ENCODE data around the gene TTN. TPM values are rescaled to one million over a fixed set of nuclear protein-coding genes. Genes with fewer than 3 reads are reported as not detected.

Gene TTN
- polyA plus RNA-seq, 3 donors, result under 0.01 to 0.12 (median 0.08) TPM

GRCh38 chr2:178732913-178733312 is 74.3 kb downstream of the TTN start:
- Histone ChIP-seq H2AFZ (ENCODE audit: insufficient read depth, low read depth, low read length, poor library complexity, severe bottlenecking) (no peak overlapping the region), H3K79me2 (ENCODE audit: insufficient read depth, low read length) (no peaks in the 10 kb centered on the region), H3K9ac (ENCODE audit: insufficient read depth, low read length, poor library complexity, severe bottlenecking) (no peak overlapping the region), H3K4me2 (replicated peaks; ENCODE audit: extremely low read depth, low read length, poor library complexity, severe bottlenecking) (no peak overlapping the region), H3K9me3 (replicated peaks in 1 of 2; ENCODE audit: control insufficient read depth in 1 of 2, insufficient read depth in 1 of 2, low read length in 2 of 2) (no peaks in the 10 kb centered on the region), H3K36me3 (replicated peaks in 1 of 2; ENCODE audit: control insufficient read depth in 1 of 2, insufficient read depth in 2 of 2, low read length in 2 of 2) (no peaks in the 10 kb centered on the region), H4K20me1 (ENCODE audit: insufficient read depth, low read length) (no peaks in the 10 kb centered on the region), H3K4me3 (replicated peaks in 1 of 3; ENCODE audit: low read depth in 2 of 3, low read length in 3 of 3) (no peak overlapping the region), H3K4me1 (ENCODE audit: control insufficient read depth in 1 of 2, insufficient read depth in 2 of 2, low read length in 2 of 2) (no peaks in the 10 kb centered on the region), H3K27me3 (ENCODE audit: control insufficient read depth in 2 of 2, insufficient read depth in 2 of 2, low read length in 2 of 2) (no peaks in the 10 kb centered on the region), H3K27ac (ENCODE audit: low read depth in 1 of 2, low read length in 2 of 2) (no peak overlapping the region)
- no peak for TF ChIP-seq CTCF (IDR thresholded peaks at IDR 0.05)
- Mint-ChIP-seq H3K36me3 (no peaks in the 10 kb centered on the region), H3K27me3 (ENCODE audit: low read depth in 3 of 3) (no peaks in the 10 kb centered on the region), H3K9me3 (peaks cover 0 to 7% (median 2%) of the 10 kb centered on the region in 7 donors), H3K4me1 (no peaks in the 10 kb centered on the region), H3K4me3 (no peak overlapping the region), H3K27ac (no peak overlapping the region)
- intact Hi-C loops (cut with micrococcal nuclease), result no loop called here
- DNase-seq, result no peak
- WGBS (ENCODE audit: insufficient coverage), result no CpG with 5 or more reads among the region's 3 CpGs

DNA sequence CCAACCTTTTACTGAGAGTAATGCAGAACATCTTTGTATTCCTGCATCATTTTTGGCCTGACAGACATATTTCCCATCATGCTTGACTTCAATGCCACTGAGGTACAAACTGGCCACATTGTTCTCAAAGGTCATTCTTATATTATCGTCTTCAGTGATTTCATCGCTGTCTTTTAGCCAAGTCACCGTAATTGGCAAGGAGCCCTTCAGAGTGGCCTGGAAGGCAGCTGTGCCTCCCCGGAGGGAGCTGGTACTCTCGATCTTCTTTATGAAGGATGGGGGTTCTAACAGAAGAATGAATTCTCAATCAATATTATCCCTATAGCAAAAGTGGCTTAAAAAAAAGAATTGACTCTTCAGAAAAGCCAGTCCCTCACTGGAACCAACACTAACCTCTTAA is 75.9 kb downstream of the TTN start:
- peaks cover 0 to 7% (median 2%) of the 10 kb centered on the region in 7 donors for H3K9me3 Mint-ChIP-seq
- intact Hi-C loops (cut with micrococcal nuclease), result no loop called here
- H3K9ac ChIP-seq (ENCODE audit: insufficient read depth, low read length, poor library complexity, severe bottlenecking), result no peak overlapping the region
- H3K36me3 Mint-ChIP-seq, result no peaks in the 10 kb centered on the region
- H3K27me3 Mint-ChIP-seq (ENCODE audit: low read depth in 3 of 3), result no peaks in the 10 kb centered on the region
- no peaks in the 10 kb centered on the region for H3K9me3 ChIP-seq (replicated peaks in 1 of 2; ENCODE audit: control insufficient read depth in 1 of 2, insufficient read depth in 1 of 2, low read length in 2 of 2)
- 100% methylated on average over 1 of the region's 5 CpGs for WGBS (ENCODE audit: insufficient coverage)
- no peak for TF ChIP-seq CTCF (IDR thresholded peaks at IDR 0.05)
- no peaks in the 10 kb centered on the region for H3K4me1 ChIP-seq (ENCODE audit: control insufficient read depth in 1 of 2, insufficient read depth in 2 of 2, low read length in 2 of 2)
- H3K36me3 ChIP-seq (replicated peaks in 1 of 2; ENCODE audit: control insufficient read depth in 1 of 2, insufficient read depth in 2 of 2, low read length in 2 of 2), result no peaks in the 10 kb centered on the region
- H3K27ac ChIP-seq (ENCODE audit: low read depth in 1 of 2, low read length in 2 of 2), result no peak overlapping the region
- H4K20me1 ChIP-seq (ENCODE audit: insufficient read depth, low read length), result no peaks in the 10 kb centered on the region
- no peak overlapping the region for H3K4me3 Mint-ChIP-seq
- H3K4me1 Mint-ChIP-seq, result peaks cover 2% of the 10 kb centered on the region
- no peak overlapping the region for H3K4me2 ChIP-seq (replicated peaks; ENCODE audit: extremely low read depth, low read length, poor library complexity, severe bottlenecking)
- no peak overlapping the region for H2AFZ ChIP-seq (ENCODE audit: insufficient read depth, low read depth, low read length, poor library complexity, severe bottlenecking)
- no peak overlapping the region for H3K4me3 ChIP-seq (replicated peaks in 1 of 3; ENCODE audit: low read depth in 2 of 3, low read length in 3 of 3)
- no peaks in the 10 kb centered on the region for H3K27me3 ChIP-seq (ENCODE audit: control insufficient read depth in 2 of 2, insufficient read depth in 2 of 2, low read length in 2 of 2)
- H3K27ac Mint-ChIP-seq, result no peak overlapping the region
- DNase-seq, result no peak
- H3K79me2 ChIP-seq (ENCODE audit: insufficient read depth, low read length), result no peaks in the 10 kb centered on the region

All from CD14-positive monocyte (primary cell).